ENCODE measurements around the gene TFEB.

DNA sequence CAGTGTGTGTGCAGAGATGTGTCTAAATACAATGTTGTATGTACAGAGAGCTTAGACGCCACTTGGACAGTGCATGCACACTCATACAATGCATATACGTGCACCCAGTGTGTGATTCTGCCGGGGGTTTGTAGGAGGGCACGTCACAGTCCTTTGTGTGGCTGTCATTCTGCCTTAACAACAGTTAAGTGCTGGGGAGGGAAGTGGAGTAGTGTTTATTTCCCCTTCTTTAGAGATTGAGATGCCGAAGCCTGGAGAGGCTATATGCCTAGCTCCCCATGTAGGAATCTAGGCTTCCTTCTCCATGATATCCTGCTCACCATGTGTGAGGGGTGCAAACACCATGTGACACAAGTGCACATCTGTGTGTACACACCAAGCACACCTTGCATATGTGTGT, 59.0 kb downstream of the TFEB start:
- TF ChIP-seq, protein P1, sequence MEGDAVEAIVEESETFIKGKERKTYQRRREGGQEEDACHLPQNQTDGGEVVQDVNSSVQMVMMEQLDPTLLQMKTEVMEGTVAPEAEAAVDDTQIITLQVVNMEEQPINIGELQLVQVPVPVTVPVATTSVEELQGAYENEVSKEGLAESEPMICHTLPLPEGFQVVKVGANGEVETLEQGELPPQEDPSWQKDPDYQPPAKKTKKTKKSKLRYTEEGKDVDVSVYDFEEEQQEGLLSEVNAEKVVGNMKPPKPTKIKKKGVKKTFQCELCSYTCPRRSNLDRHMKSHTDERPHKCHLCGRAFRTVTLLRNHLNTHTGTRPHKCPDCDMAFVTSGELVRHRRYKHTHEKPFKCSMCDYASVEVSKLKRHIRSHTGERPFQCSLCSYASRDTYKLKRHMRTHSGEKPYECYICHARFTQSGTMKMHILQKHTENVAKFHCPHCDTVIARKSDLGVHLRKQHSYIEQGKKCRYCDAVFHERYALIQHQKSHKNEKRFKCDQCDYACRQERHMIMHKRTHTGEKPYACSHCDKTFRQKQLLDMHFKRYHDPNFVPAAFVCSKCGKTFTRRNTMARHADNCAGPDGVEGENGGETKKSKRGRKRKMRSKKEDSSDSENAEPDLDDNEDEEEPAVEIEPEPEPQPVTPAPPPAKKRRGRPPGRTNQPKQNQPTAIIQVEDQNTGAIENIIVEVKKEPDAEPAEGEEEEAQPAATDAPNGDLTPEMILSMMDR (conservative IDR thresholded peaks at IDR 0.05) = no peak
- no peak for TF ChIP-seq EZH2 (IDR thresholded peaks at IDR 0.05; ENCODE audit: low read depth)
